GM10266 (cell line): ENCODE results near the gene TPM1.

Source experiments
- DNase-seq: peaks from one replicate; pipeline ENCODE4 v3.0.0; 2012; ENCODE audit errors: extremely low spot score
- TF ChIP-seq, protein P1 (sequence below): IDR thresholded peaks from 2 replicates; pipeline ENCODE4 v1.5.1; 2012; ENCODE audit warnings: mild to moderate bottlenecking, low read depth; ENCODE audit not compliant: control insufficient read depth, insufficient read depth; ENCODE audit errors: missing control alignments

TPM1 gene

DNA sequence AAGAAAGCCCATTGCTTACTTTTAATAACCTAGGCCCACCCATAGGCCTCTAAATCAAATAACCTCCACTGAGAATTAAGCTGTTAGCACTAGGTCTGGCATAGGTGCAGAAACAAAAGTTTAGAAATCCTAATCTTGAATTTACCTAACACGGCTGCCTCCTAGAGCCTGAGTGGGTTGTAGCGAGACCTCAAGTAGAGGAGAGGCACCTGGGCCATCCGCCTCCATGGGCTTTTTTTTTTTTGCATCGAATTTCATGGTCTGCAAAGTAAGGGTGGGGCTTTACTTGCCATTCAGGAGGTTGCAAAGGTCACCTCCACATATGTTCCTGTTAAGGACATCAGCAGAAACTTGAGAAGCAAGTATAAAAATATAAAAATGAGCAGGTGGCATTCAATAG lies 6.6 kb upstream of the TPM1 start:
- DNase-seq, result no peak
- TF ChIP-seq, protein P1, sequence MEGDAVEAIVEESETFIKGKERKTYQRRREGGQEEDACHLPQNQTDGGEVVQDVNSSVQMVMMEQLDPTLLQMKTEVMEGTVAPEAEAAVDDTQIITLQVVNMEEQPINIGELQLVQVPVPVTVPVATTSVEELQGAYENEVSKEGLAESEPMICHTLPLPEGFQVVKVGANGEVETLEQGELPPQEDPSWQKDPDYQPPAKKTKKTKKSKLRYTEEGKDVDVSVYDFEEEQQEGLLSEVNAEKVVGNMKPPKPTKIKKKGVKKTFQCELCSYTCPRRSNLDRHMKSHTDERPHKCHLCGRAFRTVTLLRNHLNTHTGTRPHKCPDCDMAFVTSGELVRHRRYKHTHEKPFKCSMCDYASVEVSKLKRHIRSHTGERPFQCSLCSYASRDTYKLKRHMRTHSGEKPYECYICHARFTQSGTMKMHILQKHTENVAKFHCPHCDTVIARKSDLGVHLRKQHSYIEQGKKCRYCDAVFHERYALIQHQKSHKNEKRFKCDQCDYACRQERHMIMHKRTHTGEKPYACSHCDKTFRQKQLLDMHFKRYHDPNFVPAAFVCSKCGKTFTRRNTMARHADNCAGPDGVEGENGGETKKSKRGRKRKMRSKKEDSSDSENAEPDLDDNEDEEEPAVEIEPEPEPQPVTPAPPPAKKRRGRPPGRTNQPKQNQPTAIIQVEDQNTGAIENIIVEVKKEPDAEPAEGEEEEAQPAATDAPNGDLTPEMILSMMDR, result no peak

DNA sequence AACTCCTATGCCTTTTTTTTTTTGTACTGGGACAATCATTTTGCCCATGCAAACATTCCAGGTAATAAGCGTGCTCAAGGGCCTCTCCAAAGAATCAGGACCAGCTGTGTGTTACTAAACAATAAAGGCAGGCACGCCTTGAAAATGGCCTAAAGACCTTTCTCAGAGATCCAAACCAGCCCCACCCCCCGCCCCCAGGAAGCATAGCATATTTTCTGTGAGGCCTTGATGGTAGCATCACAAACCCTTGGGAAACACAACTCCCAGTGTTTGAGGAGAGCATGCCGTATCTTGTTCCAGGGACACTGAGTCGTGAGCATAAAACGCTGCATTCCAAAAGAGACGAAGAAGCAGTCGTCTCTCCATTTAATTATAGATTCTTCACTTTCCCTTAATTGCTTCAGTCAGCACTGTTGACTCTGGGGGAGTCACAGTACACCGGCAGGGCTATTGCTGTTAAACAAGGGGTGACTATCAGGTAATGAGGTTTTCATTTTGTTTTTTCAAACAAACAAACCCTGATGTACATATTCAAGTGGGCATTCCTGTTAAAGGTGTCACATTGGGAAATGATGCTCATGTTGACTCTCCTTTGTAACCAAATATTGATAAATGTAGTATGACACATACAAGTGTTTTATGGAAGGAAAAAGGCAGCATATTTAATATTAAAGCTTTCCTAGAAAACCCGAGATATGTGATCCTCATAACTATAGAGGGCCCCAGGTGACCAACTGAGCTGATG lies 4.4 kb upstream of the TPM1 start:
- DNase-seq, result no peak
- TF ChIP-seq, protein P1, result no peak

- TF ChIP-seq, protein P1, result no peak
- no peak for DNase-seq
Measured at GRCh38 chr15:63038926-63039673, 3.4 kb upstream of the TPM1 start.

DNA sequence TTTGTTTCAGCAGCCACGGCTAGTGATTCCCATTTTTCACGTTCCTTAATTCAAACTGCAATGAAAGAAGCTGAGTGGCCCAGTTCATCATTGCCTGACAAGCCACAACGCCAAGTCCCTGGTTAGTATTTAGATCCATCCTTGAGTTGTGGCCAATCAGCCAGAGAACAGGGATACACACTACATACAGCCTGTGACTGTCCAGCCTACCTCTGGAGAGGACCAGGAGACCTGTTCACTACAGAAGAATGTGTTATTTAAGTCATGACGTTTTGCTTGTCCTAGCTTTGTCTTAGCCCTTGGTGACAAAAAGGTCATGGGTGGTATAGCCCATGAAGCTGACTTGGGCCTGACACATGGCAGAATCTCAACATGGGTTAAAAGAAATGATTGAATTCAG lies 2.7 kb upstream of the TPM1 start:
- TF ChIP-seq, protein P1, result no peak
- no peak for DNase-seq

DNA sequence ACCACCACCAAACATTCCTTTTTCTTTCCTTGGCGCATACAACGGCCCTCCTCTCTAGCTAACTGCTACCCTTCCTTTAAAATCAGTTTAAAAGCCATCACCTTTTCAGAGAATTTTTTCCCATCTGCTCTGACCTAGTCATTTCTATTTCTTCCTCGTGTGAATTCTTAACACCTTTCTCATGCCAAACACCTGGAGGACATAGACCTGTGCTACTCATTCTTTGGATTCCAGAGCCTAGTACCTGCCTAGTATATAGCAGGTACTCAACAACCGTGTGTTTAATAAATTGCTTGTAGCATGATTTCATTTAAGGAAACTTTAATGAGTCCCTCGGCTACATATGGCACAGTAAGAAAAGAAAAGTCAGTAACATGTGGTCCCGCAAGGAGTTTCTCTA lies 2.0 kb upstream of the TPM1 start:
- DNase-seq, result no peak
- TF ChIP-seq, protein P1, result no peak

DNA sequence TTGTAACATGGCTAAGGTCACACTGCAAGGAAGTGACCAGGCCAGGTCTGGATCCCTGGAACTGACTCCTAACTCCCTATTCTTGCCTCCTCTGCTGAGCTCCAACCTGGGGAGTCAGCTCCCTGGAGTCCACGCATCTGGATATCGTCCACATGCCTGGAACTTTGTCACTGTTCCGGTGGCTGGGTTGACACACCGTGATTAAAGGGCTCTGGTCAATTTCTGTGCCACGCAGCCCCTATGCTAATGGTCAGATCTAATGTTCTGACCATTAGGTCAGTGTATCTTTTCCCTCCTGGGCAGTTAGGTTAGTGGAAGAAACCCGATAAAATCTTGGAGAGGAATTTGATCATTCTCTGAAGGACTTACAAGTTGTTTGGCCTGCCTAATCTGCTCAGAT lies 1.6 kb upstream of the TPM1 start:
- TF ChIP-seq, protein P1, result no peak
- DNase-seq, result no peak

DNA sequence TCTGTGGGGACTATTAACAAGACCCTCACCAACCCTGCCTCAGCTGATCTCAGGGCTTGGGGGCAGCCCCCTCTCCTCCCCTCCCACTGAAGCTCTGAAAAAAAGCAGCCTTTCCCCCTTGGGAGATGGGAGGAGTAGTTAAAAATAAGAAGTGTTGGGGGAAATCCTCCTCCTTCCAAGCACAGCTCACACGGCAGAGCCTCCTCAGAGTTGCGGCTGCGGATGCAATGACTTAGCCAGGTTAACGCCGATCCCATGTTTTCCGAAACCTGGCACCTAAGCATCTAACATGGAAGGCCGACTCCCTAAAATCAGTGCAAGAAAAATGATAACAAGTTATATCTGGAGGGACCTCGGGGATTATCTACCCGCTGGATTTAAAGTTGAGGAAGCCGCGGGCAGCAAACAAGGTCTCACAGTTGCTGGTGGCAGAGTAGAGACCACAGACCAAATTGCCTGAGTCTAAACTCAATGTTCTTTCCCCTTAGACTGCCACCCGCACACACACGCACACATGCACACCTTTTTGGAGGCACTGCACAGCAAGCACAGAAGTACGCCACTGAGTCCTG lies 1.1 kb upstream of the TPM1 start:
- TF ChIP-seq, protein P1, result no peak
- DNase-seq, result no peak
